ENCODE results near the gene CRHBP.
"Not testable (repeated sequence)": the region's sequence is repeated elsewhere in the genome, so short reads cannot be mapped to it uniquely, and the experiment has no call there.

CRHBP gene

DNA sequence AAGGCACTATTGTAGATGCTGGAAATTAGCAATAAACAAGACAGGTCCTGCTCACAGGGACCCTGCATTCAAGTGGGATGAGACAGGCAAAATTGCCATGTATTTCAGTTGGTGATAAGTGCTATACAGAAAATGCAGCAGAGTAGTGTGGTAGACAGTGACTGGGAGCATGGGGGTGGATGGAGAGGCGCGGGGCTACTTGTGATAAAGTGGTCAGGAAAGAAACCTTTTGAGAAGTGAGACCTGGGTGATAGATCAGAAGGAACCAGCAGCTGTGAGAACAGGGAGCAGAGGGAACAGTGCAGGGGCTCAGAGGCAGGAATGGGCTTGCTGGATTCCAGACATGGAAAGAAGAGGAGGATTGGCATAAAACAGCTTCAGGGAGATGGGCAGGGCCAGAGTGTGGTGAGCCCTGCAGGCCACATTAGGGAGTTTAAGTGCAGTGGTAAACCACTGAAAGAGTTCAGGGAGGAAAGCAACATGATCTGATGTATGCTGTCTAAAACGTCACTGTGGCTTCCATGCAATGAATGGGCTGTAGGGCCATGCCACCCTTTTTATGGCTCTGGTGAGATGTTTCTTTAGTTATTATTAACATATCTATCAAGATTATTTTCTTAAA lies 7.3 kb downstream of the CRHBP start:
- DNase-seq: no peak

DNA sequence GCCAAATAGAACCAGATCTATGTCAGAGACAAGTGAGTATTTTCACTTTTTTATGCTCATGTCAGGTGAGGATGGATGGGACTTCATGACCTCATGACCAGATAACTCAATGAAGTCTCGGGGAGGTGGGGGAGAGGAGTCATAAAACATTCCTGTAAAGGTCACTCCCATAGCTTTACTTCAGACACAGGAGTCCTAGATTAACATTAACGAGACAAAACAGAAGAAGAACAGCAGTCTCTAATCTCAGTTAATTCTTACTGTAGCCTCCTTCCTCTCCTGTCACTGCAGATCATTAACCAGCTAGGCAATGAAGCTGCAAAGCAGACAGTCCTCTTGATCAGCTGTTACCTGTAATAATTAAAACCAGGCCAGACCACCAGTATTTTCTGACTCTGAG lies 11.2 kb downstream of the CRHBP start:
- no peak for DNase-seq

DNA sequence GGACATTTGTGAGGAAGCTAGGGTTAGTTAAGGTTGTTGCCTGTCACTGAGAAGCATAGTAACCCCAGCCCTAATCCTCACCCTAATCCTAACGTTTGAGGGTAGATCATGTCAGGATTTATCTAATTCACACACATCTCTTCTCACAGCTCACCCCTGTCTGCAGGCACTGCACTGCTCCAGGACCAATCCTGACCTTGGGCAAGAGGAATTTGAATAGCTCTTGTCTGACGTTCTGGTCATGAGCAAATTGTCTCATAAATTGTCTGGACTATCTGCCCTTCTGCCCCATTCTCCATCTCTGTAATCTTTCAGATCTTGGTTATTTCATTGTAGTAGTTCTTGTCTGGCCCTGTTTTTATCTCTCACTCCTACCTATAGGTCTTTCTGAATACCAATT lies 18.7 kb downstream of the CRHBP start:
- no peak for DNase-seq

DNA sequence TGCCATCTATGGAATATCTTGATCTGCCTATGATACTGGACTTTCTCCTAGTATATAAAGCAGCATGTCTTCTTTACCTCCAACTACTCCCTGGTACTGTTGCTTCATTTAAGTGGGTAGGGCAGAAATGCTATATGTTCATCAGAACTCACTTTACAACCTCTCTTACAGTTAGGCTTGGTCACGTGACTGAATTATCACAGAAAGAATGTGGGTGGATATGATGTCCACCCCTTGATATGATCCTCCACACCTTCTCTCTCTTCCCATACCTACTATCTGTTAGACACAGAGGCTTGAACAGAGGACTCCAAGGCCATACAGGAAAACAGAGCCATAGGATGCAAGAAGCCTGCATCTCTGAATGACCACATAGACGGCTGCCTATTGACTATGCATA lies 19.8 kb downstream of the CRHBP start:
- DNase-seq: no peak

DNA sequence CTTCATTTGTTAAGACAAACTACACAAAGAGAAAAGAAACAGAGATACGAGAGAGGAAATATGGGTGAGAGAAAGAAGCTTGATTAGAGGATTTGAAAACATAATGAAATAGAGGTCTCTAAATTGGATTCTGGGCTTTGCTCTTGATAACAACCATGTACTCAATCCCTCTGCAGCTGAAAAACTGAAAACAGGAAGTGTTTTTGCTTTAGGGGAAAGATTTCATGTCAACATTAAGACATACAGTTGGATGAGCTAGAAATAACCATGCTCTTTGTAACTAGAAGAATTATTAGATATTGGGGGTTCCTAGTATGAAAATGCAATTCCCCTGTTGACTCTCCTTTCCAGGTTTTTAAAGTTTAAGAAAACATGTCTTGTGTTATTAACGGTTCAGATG lies 21.9 kb downstream of the CRHBP start:
- DNase-seq: no peak

DNA sequence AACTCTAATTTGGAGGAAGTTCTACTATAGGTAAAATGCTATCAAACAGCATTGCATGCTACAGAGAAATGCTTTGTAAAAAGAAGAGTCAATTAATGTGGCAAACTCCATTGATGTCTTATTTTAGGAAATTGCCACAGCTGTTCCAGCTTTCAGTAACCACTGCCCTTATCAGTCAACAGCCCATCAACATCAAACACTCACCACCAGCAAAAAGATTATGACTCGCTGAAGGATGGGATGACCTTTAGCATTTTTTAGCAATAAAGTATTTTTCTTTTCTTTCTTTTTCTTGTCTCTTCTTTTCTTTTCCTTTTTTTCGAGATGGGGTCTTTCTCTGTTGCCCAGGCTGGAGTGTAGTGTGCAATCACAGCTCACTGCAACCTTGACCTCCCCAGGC lies 26.0 kb downstream of the CRHBP start:
- DNase-seq: no peak

DNA sequence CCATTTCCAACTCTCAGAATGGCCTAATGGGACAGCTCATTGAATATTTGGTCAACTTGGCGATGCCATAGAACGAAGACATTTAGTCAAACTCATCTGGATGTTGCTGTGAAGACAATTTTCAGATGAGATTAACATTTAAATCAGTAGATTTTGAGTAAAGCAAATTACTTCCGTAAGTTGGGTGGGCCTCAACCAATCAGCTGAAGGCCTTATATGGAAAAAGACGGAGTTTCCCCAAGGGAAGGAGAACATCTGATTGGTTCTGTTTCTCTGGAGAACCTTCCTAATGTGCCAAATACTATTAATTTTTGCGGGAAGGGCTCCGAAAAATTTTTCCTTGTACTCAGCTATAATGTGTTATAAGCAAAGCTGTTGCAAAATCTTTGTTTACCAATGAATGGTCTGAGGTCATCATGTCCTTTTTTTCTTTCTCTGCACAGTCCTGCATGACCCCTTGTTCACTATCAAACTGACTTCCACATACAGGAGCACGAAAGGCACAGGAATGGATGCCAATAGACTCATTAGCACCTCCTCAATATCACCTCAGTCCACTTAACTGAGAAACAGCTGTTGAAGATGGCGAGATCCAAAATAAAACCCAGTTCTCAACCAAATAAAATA lies 27.8 kb downstream of the CRHBP start:
- DNase-seq: no peak

DNA sequence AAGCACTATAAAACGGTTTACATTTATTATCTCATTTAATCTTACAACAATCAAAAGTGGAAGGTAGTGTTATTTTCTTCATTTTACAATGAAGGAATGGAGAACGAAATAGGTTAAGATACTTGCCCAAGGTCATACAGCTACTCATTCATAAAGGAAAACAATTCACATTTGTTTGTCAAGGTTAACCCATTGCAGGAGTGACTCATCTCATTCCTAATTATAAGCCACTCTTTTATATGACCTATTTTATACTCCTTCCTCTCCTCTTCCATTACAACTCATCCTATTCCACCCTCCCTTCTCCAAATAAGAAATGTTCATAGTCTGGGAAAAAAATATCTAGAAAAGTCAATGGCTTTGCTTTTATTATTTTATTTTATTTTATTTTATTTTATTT lies 29.6 kb downstream of the CRHBP start:
- no peak for DNase-seq

DNA sequence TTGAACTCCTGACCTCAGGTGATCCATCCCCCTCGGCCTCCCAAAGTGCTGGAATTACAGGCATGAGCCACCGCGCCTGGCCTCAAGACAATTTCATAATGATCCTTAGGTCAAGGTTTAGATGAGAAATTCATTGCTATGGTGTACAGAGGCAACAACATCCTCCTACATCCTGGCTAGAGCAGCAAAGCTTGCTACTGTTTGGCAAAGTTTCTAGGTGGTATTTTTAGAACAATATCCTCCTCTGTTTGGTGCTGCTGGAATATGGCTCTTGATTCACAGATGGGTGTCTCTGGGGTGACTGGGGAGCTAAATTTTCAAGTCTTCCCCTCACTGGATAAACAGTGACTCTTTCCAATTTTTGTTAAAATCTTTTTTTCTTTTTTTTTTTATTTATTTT lies 30.6 kb downstream of the CRHBP start:
- DNase-seq: no peak

DNA sequence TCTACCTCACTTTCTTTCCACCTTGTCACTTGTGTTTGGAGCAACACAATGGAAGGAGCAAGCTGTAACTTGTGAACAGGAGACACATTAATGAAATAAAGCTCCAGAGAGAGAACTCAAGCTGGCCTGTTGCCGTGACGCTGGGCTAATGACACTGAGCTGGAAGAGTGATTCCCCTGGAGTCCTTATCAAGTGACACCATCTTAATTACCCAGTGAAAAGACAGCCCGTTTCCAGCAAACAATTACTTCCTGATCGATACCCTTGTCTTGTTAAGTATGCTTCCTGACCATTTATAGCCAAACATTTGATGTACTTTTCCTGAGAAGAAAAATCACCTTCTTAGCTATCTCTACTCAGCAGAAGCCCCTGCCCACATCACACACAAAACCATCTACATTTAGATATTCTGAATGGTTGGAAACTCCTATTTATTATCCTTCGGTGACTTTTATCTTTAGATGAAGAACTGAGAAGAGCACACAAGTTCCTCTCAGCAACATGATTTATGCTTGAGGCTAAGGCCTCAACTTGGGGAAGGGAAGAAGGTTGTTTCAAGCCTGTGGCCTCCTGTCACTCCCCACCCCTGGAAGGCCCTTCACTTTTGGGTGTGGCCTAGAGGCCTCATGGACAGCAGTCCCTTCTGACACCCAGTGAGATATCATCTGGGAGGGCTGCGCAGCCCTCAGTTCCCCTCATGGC lies 34.1 kb downstream of the CRHBP start:
- no peak for DNase-seq

DNA sequence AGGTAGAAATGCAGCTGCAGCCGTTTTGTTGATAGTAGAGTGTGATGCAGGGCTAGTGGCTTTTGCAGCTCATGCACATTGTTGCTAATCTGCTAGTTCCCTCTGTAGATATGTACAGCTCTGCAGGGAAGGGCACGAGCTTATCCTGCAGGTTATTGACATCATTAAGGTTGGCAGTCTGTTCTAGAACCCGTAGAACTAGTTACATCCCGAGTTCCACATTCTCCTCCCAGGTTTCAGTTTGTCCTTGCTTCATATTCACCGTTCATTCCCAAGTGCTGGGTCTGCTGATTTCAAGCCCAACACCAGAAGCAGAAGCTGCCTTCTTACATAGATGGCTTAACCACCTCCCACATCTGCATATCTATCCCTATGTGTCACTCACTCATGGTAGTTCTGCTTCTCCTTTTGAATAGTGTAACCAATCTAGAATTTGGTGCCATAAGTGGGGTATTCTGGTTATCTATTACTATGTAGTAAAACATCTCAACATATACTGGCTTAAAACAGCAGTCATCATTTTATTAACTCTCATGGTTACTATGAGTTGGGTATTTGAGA lies 38.1 kb downstream of the CRHBP start:
- DNase-seq: no peak

DNA sequence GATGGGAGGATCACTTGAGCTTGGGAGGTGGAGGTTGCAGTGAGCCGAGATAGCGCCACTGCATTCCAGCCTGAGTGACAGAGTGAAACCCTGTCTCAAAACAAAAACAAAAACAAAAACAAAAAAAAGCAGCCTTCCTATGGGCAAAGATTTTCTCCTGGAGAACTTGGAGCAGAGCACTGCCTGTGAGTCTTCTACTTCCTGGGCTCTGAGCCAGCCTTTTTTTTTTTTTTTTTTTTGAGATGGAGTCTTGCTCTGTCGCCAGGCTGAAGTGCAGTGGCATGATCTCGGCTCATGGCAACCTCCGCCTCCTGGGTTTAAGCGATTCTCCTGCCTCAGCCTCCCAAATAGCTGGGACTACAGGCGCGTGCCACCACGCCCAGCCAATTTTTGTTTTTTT lies 40.6 kb downstream of the CRHBP start:
- not testable (repeated sequence) for DNase-seq

DNA sequence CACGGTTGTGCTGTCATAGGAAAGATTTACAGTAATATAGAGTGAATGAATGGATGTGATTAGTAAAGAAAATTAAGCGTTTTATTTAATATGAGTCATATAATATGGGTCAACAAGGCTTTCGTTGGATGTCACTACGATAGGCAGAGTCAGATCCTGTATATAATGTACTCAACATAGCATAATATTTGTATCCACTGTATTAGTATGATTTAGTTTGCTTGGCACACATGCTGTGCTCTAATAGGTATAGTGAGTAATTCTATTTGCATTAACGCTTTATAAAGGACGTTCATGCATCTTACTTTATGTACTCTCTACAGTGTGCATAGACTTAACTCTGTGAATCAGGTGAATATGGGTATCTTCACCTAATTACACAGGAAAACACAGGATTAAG lies 41.5 kb downstream of the CRHBP start:
- DNase-seq: no peak

DNA sequence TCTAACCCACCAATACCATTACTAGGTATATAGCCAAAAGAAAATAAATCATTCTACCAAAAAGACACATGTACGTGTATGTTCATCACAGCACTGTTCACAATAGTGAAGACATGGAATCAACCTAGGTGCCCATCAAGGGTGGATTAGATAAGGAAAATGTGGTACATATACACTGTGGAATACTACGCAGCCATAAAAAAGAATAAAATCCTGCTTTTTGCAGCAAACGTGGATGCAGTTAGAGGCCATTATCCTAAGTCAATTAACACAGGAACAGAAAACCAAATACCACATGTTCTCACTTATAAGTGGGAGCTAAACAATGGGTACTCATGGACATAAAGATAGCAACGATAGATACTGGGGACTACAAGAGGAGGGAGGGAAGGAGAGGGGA lies 45.4 kb downstream of the CRHBP start:
- not testable (repeated sequence) for DNase-seq

DNA sequence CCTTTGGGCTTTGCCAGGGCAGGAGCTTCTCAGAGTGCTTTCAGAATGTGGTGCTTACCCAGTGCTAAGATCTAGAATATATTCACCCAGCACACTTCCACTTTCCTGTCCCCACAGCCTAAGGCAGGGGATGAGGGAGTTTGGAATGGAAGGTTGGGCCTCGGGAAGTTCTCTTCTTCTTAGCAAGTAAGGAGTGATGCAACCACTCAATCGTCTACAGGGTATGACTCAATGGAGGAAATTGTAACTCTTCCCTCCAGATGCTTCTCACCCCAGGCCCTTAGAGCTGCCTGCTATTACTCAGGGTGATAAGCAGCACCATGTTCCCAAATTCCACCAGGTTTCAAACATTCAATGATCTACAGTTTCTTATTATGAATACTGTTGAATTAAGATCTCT lies 46.6 kb downstream of the CRHBP start:
- no peak for DNase-seq

DNA sequence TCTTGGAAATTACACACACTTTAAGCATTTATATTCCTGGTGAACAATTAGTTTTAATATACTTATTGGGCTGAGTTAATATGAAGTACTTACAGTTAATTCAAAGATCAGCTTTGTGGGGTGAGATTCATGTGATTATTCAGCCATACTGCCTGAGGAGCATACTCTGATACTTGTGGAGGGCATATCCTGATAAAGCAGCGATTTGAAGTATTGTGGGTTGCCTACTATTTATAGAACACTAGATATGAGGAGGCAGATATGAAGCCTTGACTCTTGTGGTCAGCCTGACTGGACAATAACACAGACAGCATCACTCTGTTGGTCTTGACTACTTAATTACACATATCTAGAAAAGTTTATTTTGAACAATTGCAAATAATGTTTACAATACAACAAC lies 50.4 kb downstream of the CRHBP start:
- DNase-seq: no peak

DNA sequence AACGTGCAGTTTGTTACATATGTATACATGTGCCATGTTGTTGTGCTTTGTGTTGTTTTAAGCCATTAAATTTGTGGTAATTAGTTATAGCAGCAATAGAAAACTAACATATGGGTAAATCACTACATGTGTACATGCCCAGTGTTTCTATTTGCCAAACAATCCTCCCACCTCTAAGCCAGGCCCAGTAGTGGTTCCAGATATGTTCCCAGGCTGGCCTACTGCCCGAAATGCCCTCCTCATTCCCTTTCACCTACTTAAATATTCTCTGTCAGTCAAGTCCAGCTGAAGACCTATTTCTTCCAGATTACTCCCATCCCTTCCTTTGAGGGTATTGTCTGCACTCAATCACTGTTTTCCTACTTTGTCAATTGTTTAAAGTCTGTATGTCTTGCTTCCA lies 53.3 kb downstream of the CRHBP start:
- no peak for DNase-seq

DNA sequence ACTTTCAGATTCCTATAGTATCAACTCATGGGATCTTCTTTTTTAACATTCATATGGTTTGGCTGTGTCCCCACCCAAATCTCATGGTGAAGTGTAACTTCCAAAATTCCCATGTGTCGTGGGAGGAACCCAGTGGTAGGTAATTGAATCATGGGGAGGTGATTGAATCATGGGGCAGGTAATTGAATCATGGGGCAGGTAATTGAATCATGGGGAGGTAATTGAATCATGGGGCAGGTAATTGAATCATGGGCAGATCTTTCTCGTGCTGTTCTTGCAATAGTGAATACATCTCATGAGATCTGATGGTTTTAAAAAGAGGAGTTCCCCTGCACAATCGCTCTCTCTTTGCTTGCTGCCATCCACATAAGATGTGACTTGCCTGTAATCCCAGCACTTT lies 55.6 kb downstream of the CRHBP start:
- DNase-seq: no peak

DNA sequence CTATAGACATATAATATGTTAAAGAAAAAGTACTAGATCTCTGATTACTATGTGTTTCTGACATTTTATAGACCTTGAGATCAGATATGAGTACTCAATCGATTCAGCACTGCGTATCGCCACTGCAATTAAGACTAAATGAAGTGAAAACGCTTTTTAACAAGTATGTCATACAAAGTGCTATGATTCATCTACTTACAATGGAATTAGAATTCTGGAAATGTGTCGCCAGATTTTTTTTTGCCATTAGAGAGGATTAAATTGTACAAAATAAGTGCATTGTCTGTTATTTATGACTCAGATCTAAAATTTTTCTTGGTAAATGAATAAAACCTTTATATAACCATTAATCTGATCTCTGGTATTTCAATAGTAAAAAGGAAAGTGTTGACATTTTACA lies 57.4 kb downstream of the CRHBP start:
- DNase-seq: no peak

DNA sequence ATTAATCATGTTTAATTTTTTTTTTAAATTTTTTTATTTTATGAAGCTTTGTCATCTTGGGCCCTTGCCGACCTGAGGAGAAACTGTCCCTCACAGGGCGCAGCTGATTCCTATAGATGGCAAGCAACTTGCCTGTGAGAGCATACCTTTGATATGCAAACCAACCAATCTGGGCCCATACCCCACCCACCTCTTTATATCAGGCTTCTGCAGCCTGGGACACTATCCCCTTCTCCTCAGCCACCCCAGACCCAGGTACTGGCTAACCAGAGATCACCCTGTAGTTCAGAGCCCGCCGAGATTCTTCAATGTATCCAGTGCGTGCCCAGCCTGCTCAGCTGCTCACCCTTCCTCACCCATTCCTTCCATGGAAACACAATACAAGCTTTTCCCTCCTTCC lies 58.7 kb downstream of the CRHBP start:
- no peak for DNase-seq

DNA sequence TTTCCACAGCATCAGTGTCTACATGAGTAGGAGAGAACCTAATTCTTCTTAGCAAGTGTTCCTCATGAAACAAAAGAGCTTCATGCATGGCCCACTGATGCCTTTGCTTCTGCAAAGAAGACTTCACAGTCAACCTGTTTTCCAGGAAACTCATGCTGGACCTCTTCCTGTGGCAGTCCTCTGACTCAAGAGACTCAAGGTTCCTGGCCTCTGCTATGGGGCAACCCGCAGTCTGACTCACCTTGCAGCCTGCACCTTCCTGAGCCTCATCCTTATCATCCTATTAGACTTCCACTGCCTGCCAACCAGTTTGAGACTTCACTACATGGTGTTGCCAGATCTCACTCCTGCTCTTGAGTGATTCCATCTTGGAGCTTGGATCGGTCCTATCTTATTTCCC lies 59.8 kb downstream of the CRHBP start:
- no peak for DNase-seq

DNA sequence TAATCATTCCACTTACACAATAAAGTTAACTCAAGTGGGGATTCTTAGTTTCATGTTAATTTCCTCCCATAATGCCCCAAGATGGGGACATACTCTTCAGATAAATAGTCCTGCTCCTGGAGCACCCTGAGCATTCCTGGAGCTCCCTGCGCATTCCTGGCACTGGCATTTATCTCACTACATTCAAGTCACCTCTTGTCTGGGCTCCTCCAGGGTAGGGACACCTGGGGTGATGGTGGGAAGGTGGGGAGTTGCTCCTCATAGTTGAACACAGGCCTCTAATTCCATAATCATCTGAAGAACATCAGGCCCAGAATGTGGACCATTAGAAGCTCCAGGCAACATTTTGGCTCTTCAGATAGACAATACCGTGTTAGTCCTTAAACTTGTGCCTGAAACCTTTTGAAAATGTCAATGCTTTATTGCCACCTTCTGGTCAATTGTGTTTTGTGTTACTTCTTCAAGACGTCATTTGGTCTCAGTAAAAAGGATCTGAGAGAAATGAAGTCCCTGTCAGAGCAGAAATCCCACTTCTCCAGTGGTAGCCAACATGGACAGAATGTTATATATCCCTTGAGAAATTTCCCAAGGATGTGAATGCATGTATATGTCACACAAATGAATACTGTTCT lies 63.2 kb downstream of the CRHBP start:
- no peak for DNase-seq

DNA sequence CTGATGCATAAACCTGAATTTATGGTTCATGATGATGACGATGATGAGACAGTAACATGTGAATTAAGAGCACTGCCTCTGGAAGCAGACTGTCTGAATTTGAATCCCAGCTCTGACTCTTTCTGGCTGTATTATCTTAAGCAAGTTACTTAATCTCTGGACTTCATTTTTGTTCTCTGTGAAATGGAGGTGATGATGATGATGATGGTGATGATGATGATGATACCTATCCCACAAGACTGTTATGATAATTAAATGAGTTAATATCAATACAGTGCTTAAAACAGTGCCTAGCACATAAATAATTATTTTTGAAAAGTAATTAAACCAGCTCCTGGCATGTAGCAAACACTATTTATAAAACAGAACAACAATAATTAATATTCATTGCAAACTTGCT lies 64.1 kb downstream of the CRHBP start:
- no peak for DNase-seq

DNA sequence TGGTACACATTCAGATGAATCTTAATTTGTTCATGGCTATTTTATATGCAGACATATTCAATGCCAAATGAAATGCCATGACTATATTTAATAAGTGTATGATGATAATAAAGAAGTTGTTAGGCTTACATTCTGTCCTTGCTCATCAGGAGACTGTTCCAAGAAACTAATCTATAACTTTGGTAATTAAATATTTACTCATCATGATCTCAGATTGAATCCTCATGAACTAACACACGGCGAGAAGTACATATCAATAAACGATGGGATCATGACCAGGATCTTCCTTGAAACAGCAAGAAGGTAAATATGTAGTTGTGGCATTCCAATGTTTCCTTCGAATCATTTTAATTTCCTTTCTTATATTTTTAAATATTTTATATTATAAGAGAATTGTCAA lies 64.8 kb downstream of the CRHBP start:
- no peak for DNase-seq

Data from activated naive CD4-positive, alpha-beta T cell treated with anti-CD3 and anti-CD28 coated beads, Interleukin-2, amount 50 U/mL, for 16 hours (primary cell).